ENCODE measurements around the gene SKAP1. TPM values are rescaled to one million over a fixed set of nuclear protein-coding genes. Genes with fewer than 3 reads are reported as not detected.

SKAP1 gene
- total RNA-seq, 1 donor from 2014 or later = 25.3 TPM

DNA sequence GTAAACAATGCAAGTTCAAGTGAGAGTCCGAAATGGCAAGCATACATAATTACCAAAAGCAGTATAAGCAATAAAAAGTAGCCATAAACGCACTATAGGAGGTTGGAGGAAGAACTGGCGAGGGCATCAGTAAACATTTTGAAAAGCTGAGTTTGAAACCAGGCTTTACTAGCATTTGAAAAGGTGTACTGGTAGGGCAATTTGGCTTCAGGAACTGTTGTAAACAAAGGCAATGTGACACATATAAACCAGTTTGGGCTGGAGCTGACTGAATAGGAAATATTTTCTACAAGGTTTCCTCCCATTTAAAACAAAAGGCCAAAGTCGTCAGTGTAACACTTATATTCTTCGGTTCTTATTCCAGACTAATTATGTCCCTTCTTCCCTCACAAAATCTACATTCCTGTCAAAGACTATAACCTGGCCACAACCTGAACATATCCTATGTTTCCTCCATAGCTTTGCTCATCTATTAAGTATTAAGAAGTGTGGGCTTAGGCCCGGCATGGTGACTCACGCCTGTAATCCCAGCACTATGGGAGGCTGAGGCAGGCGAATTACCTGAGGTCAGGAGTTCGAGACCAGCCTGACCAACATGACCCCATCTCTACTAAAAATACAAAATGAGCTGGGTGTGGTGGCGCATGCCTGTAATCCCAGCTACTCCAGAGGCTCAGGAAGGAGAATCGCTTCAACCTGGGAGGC lies 336.5 kb downstream of the SKAP1 start:
- DNase-seq = no peak
- H3K36me3 Mint-ChIP-seq (ENCODE audit: low read depth) = peaks cover 30% of the 10 kb centered on the region
- H3K4me1 Mint-ChIP-seq = peaks cover 14% of the 10 kb centered on the region
- intact Hi-C loops (cut with micrococcal nuclease) = no loop called here
- no peak for ATAC-seq (ENCODE audit: low read depth)
- H3K27ac Mint-ChIP-seq = no peak overlapping the region
- H3K9me3 Mint-ChIP-seq = no peaks in the 10 kb centered on the region
- TF ChIP-seq, protein P1, sequence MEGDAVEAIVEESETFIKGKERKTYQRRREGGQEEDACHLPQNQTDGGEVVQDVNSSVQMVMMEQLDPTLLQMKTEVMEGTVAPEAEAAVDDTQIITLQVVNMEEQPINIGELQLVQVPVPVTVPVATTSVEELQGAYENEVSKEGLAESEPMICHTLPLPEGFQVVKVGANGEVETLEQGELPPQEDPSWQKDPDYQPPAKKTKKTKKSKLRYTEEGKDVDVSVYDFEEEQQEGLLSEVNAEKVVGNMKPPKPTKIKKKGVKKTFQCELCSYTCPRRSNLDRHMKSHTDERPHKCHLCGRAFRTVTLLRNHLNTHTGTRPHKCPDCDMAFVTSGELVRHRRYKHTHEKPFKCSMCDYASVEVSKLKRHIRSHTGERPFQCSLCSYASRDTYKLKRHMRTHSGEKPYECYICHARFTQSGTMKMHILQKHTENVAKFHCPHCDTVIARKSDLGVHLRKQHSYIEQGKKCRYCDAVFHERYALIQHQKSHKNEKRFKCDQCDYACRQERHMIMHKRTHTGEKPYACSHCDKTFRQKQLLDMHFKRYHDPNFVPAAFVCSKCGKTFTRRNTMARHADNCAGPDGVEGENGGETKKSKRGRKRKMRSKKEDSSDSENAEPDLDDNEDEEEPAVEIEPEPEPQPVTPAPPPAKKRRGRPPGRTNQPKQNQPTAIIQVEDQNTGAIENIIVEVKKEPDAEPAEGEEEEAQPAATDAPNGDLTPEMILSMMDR (IDR thresholded peaks at IDR 0.05) = no peak
- CTCF ChIA-PET = interaction anchor here (1.1 kb wide), 1 partner anchor 14 kb away, joined by 4 read pairs; no protein-coding TSS in a partner anchor
- no peaks in the 10 kb centered on the region for H3K27me3 Mint-ChIP-seq
- H3K4me3 Mint-ChIP-seq = no peak overlapping the region
- POLR2A ChIA-PET = no interaction called here

DNA sequence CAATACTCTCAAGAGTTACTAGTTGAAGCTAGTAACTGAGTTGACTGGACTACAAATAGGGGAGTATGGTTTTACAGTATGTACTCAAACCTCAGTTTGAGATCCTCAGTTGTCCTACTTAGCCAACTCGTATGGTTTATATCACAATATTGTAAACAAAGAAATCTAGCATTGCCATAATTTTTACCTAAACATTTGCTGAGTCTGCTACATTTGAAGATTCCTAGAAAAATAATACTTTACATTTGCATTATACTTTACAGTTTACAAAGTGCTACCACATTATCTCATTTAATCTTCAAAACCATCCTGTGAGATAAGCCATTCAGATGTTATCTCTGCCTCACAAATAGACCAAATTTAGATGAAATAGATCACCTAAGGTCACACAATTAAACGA lies 345.1 kb downstream of the SKAP1 start:
- peaks cover 10% of the 10 kb centered on the region for H3K36me3 Mint-ChIP-seq (ENCODE audit: low read depth)
- CTCF ChIA-PET = interaction anchor here (0.6 to 6.5 kb wide), 3 partner anchors 27 to 59 kb away, joined by 3 to 49 read pairs (median 3); no protein-coding TSS in a partner anchor

More for the DNA sequence above, 345.1 kb downstream of the SKAP1 start:
- POLR2A ChIA-PET = interaction anchor here (0.9 kb wide), 1 partner anchor 27 kb away, joined by 3 read pairs; no protein-coding TSS in a partner anchor
- ATAC-seq (ENCODE audit: low read depth) (no peak), DNase-seq (no peak)
- Mint-ChIP-seq H3K4me1 (peaks cover 5% of the 10 kb centered on the region), H3K27me3 (no peaks in the 10 kb centered on the region), H3K9me3 (no peaks in the 10 kb centered on the region), H3K27ac (no peak overlapping the region), H3K4me3 (no peak overlapping the region)
- intact Hi-C loops (cut with micrococcal nuclease) = no loop called here
- TF ChIP-seq, protein P1 (IDR thresholded peaks at IDR 0.05) = no peak

Other genes with a start within 250 kb of the SKAP1 start
- gene HOXB1, start 100.8 kb upstream of the SKAP1 start, total RNA-seq = not detected in 2 replicates
- gene HOXB2, start 114.9 kb upstream of the SKAP1 start, total RNA-seq = 2.2 and 2.9 TPM in 2 replicates
- gene HOXB4, start 148.1 kb upstream of the SKAP1 start, total RNA-seq = 0.88 and 1.4 TPM in 2 replicates
- 1.4 and 2.6 TPM in 2 replicates for gene HOXB3, start 160.0 kb upstream of the SKAP1 start, total RNA-seq
- not detected in 2 replicates for gene HOXB5, start 163.6 kb upstream of the SKAP1 start, total RNA-seq
- not detected in 2 replicates for gene HOXB6, start 174.8 kb upstream of the SKAP1 start, total RNA-seq
- 0.60 and 0.93 TPM in 2 replicates for gene HOXB7, start 180.8 kb upstream of the SKAP1 start, total RNA-seq
- not detected in 2 replicates for gene HOXB8, start 185.1 kb upstream of the SKAP1 start, total RNA-seq
- gene HOXB9, start 196.1 kb upstream of the SKAP1 start, total RNA-seq = 0.13 TPM in 1 of 2 replicates, not detected in the other